ENCODE data around the gene TMEM82.
A peak's percentile ranks its signal among the peaks of the same experiment; 100 is the strongest.
"Not testable (repeated sequence)": the region's sequence is repeated elsewhere in the genome, so short reads cannot be mapped to it uniquely, and the experiment has no call there.

Gene TMEM82

GRCh38 chr1:15742339-15742801 lies at the start of gene TMEM82:
TMEM82 (plus strand) TSS chr1:15742499; CDS start chr1:15742560, 61 bp downstream.
- DNase-seq = no peak

- no peak for DNase-seq
Observed at GRCh38 chr1:15693371-15693770, 48.9 kb upstream of the TMEM82 start.

GRCh38 chr1:15696956-15697521 lies 45.3 kb upstream of the TMEM82 start:
- peak; percentile 54 for DNase-seq

- DNase-seq = no peak
Observed at GRCh38 chr1:15698201-15698600, 44.1 kb upstream of the TMEM82 start.

DNA sequence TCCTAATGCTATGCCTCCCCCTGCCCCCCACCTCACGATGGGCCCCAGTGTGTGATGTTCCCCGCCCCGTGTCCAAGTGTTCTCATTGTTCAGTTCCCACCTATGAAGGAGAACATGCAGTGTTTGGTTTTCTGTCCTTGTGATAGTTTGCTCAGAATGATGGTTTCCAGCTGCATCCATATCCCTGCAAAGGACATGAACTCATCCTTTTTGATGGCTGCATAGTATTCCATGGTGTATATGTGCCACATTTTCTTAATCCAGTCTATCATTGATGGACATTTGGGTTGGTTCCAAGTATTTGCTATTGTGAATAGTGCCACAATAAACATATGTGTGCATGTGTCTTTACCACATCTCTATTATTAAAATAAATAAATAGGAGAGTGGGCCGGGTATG lies 43.0 kb upstream of the TMEM82 start:
- not testable (repeated sequence) for DNase-seq

DNA sequence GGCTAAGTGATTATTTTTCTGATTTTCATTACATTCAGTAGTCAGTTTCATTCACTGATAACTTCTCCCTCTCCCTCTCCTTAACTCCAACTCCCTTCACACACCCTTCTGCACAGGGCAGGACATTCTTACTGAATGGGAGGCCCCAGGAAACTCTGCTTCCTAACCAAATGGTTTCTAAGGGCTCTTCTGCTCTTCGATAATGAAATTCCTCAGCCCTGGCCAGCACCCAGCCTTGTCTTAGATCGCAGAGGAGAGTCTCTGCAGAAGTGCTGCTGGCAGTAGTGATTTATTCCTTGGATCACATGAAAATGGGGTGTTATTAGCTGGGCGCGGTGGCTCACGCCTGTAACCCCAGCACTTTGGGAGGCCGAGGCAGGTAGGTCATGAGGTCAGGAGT lies 41.8 kb upstream of the TMEM82 start:
- no peak for DNase-seq

- no peak for DNase-seq
Observed at GRCh38 chr1:15701784-15702183, 40.5 kb upstream of the TMEM82 start.

- DNase-seq = no peak
Observed at GRCh38 chr1:15702722-15703550, 39.4 kb upstream of the TMEM82 start.

DNA sequence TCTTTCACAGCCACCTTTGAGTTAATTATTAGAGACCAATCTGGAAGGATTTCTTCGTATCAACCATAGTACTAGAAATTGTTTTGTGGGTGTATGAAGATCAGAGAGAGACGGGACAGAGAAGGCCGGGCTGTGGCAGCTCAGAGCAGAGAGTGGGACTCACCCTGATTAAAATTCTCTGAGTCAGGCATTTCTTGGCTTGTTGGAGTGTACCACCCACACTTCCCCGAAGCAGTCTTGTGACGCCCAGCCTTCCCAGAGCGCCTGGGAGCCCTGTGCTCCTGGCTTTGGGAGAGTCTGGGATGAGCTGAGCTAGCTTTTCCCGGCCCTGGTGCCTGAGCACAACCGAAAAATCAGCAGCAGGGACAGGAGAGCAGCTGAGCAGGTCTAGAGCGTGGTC lies 38.7 kb upstream of the TMEM82 start:
- DNase-seq = no peak

- no peak for DNase-seq
Observed at GRCh38 chr1:15704526-15705183, 37.6 kb upstream of the TMEM82 start.

DNA sequence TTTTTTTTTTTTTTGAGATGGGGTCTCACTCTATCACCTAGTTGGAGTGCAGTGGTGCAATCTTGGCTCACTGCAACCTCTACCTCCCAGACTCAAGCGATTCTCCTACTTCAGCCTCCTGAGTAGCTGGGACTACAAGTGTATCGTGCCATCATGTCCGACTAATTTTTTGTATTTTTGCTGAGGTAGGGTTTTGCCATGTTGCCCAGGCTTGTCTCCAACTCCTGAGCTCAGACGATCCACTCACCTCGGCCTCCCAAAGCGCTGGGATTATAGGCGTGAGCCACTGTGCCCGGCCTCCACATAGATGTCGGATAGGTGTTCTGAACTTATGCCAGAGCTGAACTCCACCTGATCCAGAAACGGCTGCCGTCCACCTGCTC lies 37.1 kb upstream of the TMEM82 start:
- DNase-seq = no peak

DNA sequence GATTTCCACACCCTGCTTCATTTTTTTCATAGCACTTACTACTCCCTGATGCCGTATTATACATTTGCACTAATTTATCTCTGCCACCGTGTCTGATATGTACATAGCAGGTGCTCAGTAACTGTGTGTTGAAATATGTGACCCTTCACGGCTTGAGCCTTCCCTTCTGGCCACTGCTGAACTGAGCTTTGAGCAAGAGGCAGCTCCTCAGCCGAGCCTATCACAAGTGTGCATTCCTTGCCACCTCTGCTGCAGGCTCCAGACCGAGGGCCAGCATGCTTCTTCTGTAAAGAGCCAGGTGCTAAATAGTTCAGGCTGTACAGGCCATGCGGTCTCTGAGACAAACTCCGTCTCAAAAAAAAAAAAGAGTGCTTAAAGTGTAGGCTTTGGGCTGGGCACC lies 35.5 kb upstream of the TMEM82 start:
- DNase-seq = no peak

DNA sequence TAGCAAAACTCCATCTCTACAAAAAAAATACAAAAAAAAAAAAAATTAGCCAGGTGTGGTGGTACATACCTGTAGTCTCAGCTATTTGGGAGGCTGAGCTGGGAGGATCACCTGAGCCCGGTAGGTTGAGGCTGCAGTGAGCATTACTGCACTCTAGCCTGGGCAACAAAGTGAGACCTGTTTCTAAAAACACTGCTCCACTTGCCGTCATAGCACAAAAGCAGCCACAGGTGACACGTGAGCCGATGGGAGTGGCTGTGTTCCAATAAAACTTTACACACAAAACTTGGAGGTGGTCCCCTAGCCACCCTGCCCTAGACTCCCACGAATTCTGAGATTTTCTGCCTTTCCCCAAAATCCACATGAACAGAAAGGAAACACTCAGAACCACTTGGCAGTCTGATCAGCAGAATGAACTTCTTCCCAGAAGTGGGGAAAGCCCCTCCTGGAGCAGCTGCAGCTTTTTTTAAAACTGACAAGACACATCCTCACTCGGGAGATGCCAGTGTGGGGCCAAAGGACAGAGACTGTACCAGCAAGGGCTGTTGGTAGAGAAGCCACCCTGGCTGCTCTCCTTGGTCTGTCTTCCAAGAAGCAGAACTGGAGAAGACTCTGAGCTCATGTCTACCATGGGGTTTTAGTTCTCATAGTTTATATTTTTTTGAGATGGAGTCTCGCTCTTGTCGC lies 34.9 kb upstream of the TMEM82 start:
- DNase-seq = no peak

DNA sequence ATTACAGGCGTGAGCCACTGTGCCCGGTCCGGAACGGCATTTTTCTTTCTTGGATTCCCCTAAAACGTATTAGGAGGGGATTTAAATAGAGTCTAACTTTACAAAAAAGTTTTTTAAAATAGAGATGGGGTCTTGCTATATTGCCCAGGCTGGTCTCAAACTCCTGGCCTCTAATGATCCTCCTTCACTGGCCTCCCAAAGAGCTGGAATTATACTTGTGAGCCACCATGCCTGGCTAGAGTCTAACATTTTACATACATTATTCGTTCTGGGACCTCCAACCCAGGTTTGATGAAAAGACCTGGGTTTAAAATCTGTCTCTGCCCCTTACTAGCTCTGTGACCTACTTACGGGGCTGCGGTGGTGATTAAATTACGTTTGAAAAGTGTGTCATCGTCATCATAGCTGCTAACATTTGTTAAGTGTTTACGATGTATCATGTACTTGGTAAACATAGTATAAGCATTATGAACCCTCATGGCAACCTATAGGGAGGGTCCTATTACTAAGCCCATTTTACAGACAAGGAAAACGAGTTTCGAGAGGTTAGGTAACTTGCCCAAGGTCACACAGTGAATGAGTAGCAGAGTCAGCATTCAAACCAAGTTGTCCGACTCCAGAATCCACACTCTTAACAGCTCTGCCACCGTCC lies 33.7 kb upstream of the TMEM82 start:
- no peak for DNase-seq

DNA sequence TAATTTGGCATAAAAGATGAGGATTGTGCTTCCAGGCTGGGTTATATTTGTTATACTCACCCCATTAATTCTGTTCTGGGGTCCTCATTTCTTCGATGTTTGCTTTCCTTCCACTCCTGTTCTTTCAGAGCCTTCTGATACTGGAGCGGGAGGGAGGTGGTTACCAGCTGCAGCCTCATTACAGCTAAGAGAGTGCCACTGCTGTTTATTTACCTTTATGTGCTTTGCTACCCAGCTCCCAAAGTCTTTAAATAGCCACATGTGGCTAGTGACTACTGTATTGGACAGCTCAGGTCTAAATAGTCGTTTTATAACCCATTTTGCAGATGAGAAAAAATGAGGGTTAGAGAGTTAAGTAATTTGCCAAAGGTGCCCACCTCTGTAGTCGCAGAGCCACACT lies 33.1 kb upstream of the TMEM82 start:
- no peak for DNase-seq

DNA sequence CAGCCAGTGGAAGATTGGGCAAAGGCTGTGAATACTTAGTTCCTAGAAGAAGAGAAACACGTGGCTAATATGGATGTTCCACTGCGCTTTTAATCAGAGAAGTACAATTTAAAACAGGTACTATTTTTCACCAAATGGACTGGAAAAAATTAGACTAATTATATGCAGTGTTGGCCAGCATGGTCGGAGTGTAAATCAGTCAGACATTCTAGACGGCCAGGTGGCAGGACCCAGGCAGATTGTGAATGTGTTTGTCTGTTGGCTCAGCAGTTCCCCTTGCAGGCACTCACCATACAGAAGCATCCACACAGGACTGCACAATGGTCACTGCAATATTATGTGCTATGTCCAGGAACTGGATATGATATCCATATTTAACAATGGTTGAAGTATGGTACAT lies 30.1 kb upstream of the TMEM82 start:
- no peak for DNase-seq

DNA sequence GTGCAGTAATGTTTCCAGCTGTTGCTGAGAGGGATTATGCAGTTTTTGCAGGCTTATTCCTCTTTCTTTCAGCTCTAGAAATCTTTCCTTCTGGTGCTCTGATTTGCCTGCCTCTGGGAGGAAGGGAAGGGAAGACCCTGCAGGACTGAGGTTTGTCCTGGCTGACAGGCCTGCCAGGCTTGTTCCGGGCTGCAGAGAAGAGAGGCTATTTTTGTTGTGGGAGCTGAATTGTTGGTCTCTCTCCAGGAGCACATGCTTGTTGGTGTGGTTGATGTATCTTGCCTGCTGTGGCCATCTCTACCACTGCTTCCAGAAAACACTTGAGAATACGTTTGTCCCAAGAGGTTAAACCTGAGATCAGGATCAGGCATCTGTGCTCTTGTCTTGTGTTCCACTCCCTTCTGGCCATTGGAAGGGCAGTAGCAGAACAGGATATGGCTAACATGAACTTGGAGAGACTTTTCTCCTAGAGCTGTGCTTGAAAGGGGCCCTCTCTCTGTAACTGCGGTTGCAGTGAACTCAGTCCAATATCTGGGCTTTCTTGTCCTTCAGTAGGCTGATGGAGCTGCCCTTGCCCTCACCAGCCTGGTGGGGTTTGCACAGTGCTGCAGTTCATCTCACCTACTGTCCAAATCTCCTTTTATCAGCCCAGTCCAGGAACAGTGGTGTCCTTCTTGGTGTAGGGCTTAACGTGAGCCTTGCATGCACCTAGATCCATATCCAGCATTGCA lies 27.7 kb upstream of the TMEM82 start:
- DNase-seq = no peak

DNA sequence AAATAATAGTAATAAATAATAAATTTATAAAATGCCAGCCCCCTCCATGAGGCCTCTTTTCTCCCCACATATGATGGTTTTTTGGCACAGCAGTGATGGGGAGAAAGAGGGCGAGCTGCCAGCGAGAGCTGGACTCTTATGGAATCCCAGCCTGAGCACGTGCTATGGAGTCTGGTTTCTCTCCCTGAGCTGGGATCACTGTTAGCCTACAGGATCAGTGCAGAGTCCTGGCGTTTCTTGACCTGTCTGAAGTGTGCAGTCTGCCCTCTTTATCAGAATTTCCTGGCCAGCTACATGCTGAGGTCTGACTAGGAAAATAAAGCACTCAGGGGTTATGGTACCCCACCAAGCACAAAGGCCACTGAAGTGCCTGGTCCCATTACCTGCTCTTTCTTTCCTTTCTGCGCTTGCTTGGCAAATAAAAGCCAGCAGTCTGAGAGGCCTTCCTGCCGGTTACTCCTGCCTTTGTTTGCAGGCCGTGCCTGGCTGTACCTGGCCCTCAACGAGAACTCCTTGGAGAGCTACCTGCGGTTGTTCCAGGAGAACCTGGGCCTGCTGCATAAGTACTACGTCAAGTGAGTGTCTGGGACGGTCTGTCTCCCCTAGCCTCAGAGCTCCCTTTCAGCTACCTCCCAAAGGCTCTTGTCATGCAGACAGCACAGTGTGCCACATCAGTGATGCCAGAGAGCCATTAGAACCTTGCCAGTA lies 24.7 kb upstream of the TMEM82 start:
- no peak for DNase-seq

DNA sequence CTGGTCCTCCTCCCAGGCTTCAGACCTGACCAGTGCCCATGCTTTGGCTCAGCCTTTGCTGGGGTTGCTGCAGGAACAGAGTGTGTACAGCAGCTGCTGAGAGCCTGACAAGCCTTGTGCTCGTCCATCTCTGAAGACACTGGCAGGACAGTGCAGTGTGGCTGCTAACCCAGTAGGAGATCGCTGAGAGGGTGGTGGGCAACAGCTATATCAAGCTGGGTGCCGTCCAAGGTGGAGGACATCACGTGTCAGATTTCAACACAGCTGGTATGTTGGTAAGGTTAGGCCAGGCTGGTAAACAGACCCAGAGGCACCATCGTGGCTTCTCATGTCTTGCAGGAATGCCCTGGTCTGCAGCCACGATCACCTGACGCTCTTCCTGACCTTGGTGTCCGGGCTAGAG lies 24.1 kb upstream of the TMEM82 start:
- DNase-seq = no peak

DNA sequence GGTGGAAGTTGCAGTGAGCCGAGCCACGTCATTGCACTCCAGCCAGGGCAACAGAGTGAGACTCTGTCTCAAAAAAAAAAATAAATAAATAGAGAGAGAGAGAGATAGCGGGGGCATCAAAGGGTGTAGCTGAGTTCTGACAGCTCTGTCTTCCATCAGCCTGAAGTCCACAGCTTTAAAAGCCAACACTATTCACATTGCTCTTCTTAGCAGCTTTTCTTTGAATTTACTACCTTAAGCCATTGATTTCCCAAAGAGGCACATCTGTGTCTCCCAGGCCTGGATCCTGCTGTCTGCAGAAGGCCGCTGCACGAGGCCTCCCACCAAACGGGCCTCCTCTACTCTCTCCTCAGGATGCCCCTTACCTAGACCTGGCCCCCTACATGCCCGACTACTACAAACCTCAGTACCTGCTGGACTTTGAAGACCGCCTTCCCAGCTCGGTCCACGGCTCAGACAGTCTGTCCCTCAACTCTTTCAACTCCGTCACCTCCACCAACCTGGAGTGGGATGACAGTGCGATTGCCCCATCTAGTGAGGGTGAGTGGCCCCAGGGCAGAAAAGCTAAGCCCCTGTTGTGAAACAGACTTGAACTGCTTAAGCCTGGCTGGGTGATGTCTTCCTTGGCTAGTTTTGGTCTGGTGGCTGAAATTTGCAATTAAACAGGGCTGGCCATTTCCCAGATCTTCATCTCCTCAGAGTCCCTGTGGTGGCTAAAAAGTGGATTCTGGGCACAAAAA lies 22.7 kb upstream of the TMEM82 start:
- DNase-seq = no peak

DNA sequence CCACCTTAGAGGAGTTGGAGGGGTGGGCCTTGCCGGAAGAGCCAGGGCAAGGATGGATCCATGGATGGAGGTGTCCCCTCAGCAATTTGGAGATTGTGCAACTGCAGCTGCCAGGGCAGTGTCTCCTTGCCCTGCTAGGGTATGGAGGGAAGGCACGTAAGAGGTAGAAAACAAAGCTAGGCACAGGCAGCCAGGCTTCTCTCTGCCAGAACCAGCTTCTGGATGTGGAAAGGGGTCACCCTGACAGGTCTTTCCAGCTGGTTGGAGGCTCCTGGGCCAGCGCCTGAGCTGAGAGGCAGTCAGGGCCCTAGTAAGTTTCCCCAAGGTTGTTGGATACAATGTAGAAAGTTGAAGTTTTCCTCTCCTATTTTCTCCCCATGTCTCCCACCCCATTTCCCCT lies 21.4 kb upstream of the TMEM82 start:
- DNase-seq = no peak
